HG02852 (cell line): ENCODE results near the gene NQO1.

Source experiments
- ATAC-seq: cut with Tn5 transposase; IDR thresholded peaks from one replicate; pipeline ENCODE4 v1.9.1; 2021; ENCODE audit warnings: mild to moderate bottlenecking, moderate library complexity; ENCODE audit not compliant: unreplicated experiment

The NQO1 gene

GRCh38 chr16:69707920-69708683 lies 18.3 kb downstream of the NQO1 start:
- ATAC-seq: no peak

GRCh38 chr16:69706975-69707340 lies 19.4 kb downstream of the NQO1 start:
- no peak for ATAC-seq

- ATAC-seq: no peak
These were observed 19.9 kb downstream of the NQO1 start for GRCh38 chr16:69706256-69706974.

- ATAC-seq: no peak
These were observed 22.7 kb downstream of the NQO1 start for GRCh38 chr16:69703638-69704037.

- ATAC-seq: no peak
These were observed 24.5 kb downstream of the NQO1 start for GRCh38 chr16:69701866-69702265.

- no peak for ATAC-seq
These were observed 24.9 kb downstream of the NQO1 start for GRCh38 chr16:69701452-69701851.

- no peak for ATAC-seq
These were observed 26.4 kb downstream of the NQO1 start for GRCh38 chr16:69699915-69700314.

- ATAC-seq: no peak
These were observed 28.0 kb downstream of the NQO1 start for GRCh38 chr16:69698404-69698803.

GRCh38 chr16:69693916-69694315 lies 32.4 kb downstream of the NQO1 start:
- no peak for ATAC-seq

- no peak for ATAC-seq
These were observed 34.1 kb downstream of the NQO1 start for GRCh38 chr16:69691980-69692911.

- no peak for ATAC-seq
These were observed 37.8 kb downstream of the NQO1 start for GRCh38 chr16:69688589-69688988.

GRCh38 chr16:69680358-69680757 lies 46.0 kb downstream of the NQO1 start:
- no peak for ATAC-seq

- ATAC-seq: no peak
These were observed 53.2 kb downstream of the NQO1 start for GRCh38 chr16:69672998-69673713.

- no peak for ATAC-seq
These were observed 53.9 kb downstream of the NQO1 start for GRCh38 chr16:69672315-69672997.

GRCh38 chr16:69669577-69669976 lies 56.8 kb downstream of the NQO1 start:
- no peak for ATAC-seq

- ATAC-seq: no peak
These were observed 62.5 kb downstream of the NQO1 start for GRCh38 chr16:69663846-69664245.

- ATAC-seq: no peak
These were observed 63.5 kb downstream of the NQO1 start for GRCh38 chr16:69662901-69663300.

- no peak for ATAC-seq
These were observed 66.2 kb downstream of the NQO1 start for GRCh38 chr16:69660166-69660565.
